NT2/D1 (cell line): ENCODE results near the gene TMC6.
"Not testable (repeated sequence)": the region's sequence is repeated elsewhere in the genome, so short reads cannot be mapped to it uniquely, and the experiment has no call there.

Source experiments
- DNase-seq: peaks from one replicate; pipeline ENCODE4 v3.0.0-alpha.2; 2011; ENCODE audit warnings: low read depth, low spot score
- H3K27me3 ChIP-seq: 2 replicates; pipeline ENCODE4 v1.6.0; 2011; ENCODE audit warnings: mild to moderate bottlenecking; ENCODE audit not compliant: insufficient read length, insufficient read depth
- H3K36me3 ChIP-seq: 2 replicates; pipeline ENCODE4 v1.6.1; 2011; ENCODE audit warnings: mild to moderate bottlenecking, low read length, mixed read lengths; ENCODE audit not compliant: insufficient read depth, insufficient read length
- H3K4me1 ChIP-seq: 2 replicates; pipeline ENCODE4 v1.5.1; 2011; ENCODE audit not compliant: insufficient read depth, insufficient read length
- H3K4me3 ChIP-seq: 2 replicates; pipeline ENCODE4 v1.5.1; 2011; ENCODE audit warnings: low read depth; ENCODE audit not compliant: insufficient read length
- H3K9ac ChIP-seq: 2 replicates; pipeline ENCODE4 v1.6.0; 2011; ENCODE audit warnings: low read depth; ENCODE audit not compliant: insufficient read length
- H3K9me3 ChIP-seq: 2 replicates; pipeline ENCODE4 v1.5.1; 2011; ENCODE audit warnings: mild to moderate bottlenecking, low read length; ENCODE audit not compliant: insufficient read depth
- SUZ12 ChIP-seq: IDR thresholded peaks from 2 replicates; pipeline ENCODE4 v1.6.1; 2011; ENCODE audit not compliant: insufficient read length, insufficient read depth; ENCODE audit errors: extremely low read depth
- YY1 ChIP-seq: IDR thresholded peaks from 2 replicates; pipeline ENCODE4 v1.6.1; 2011; ENCODE audit not compliant: insufficient read length, insufficient read depth
- ZNF274 ChIP-seq: IDR thresholded peaks from 2 replicates; pipeline ENCODE4 v1.6.1; 2011; ENCODE audit warnings: mild to moderate bottlenecking, low read depth, low read length

TMC6 gene

DNA sequence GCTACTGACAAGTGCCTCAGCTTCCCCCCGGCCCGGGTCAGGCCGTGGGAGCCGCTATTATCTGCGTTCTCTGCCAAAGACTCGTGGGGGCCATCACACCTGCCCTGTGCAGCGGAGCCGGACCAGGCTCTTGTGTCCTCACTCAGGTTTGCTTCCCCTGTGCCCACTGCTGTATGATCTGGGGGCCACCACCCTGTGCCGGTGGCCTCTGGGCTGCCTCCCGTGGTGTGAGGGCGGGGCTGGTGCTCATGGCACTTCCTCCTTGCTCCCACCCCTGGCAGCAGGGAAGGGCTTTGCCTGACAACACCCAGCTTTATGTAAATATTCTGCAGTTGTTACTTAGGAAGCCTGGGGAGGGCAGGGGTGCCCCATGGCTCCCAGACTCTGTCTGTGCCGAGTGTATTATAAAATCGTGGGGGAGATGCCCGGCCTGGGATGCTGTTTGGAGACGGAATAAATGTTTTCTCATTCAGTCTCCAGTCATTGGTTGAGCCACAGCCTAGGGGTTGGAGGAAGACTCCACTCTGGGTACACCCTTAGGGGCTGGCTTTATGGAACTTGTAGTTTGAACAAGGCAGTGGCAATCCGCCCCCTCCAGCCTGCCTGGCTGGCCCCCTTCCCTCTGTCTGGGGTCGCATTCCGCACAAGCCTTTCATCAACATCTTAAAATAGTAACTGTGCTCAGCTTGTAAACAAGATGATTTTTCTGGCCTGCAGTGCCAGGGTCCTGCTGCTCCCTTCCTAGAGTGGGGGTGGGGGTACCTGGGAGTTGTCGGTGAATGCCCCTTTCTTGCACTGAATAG lies 43.9 kb upstream of the TMC6 start:
- peaks cover 58% of the 10 kb centered on the region for H3K36me3 ChIP-seq
- no peak overlapping the region for H3K4me3 ChIP-seq
- no peaks in the 10 kb centered on the region for H3K27me3 ChIP-seq

DNA sequence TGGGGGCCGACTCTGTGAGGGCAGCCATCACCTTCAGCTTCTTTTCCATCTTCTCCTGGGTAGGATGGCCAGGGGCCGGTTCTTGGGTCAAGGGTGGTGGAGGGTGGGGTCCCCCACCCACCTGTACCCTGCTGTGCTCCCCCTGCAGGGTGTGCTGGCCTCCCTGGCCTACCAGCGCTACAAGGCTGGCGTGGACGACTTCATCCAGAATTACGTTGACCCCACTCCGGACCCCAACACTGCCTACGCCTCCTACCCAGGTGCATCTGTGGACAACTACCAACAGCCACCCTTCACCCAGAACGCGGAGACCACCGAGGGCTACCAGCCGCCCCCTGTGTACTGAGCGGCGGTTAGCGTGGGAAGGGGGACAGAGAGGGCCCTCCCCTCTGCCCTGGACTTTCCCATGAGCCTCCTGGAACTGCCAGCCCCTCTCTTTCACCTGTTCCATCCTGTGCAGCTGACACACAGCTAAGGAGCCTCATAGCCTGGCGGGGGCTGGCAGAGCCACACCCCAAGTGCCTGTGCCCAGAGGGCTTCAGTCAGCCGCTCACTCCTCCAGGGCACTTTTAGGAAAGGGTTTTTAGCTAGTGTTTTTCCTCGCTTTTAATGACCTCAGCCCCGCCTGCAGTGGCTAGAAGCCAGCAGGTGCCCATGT lies 43.2 kb upstream of the TMC6 start:
- H3K36me3 ChIP-seq, result peaks cover 55% of the 10 kb centered on the region
- peak overlapping the region; percentile 17 for H3K9ac ChIP-seq
- peaks cover 48% of the 10 kb centered on the region for H3K4me1 ChIP-seq
- H3K9me3 ChIP-seq, DNase-seq, H3K27me3 ChIP-seq, H3K4me3 ChIP-seq: not testable (repeated sequence)

More for the DNA sequence above, 43.9 kb upstream of the TMC6 start:
- Histone ChIP-seq H3K9ac (peak overlapping the region; percentile 58), H3K4me1 (peaks cover 48% of the 10 kb centered on the region), H3K9me3 (no peaks in the 10 kb centered on the region)
- TF ChIP-seq ZNF274 (no peak), YY1 (no peak), SUZ12 (no peak)
- no peak for DNase-seq

DNA sequence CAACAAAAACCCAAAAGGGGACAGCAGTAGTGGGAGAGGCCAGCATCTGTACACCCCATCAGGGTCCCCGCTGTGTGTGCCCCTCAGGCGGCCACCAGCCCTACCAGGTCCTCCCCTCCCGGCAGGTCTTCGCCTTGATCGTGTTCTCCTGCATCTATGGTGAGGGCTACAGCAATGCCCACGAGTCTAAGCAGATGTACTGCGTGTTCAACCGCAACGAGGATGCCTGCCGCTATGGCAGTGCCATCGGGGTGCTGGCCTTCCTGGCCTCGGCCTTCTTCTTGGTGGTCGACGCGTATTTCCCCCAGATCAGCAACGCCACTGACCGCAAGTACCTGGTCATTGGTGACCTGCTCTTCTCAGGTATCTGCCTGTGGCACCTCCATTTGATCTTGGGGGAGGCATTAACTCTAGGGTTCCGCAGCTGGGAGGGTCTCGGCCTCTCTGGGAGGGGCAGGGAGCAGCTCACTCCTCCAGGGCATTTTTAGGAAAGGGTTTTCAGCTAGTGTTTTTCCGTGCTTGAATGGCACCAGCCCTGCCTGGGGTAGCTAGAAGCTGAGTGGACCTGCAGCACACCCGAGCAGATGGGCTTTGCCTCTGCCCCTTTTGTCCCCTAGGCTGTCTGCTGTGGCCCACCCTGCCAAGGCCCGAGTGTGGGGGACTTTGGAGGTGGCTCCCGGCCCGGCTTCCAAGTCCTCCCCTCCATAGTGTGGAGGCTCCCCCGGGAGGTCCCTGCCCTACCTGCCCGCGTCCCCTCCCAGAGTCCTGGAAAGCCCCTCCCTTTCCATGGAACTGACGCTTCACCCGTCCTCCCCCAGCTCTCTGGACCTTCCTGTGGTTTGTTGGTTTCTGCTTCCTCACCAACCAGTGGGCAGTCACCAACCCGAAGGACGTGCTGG lies 42.4 kb upstream of the TMC6 start:
- Histone ChIP-seq H3K9ac (peak overlapping the region; percentile 17), H3K4me3 (no peak overlapping the region), H3K9me3 (no peaks in the 10 kb centered on the region), H3K4me1 (peaks cover 43% of the 10 kb centered on the region), H3K36me3 (peaks cover 48% of the 10 kb centered on the region), H3K27me3 (no peaks in the 10 kb centered on the region)
- TF ChIP-seq YY1 (no peak), ZNF274 (no peak), SUZ12 (no peak)
- no peak for DNase-seq

DNA sequence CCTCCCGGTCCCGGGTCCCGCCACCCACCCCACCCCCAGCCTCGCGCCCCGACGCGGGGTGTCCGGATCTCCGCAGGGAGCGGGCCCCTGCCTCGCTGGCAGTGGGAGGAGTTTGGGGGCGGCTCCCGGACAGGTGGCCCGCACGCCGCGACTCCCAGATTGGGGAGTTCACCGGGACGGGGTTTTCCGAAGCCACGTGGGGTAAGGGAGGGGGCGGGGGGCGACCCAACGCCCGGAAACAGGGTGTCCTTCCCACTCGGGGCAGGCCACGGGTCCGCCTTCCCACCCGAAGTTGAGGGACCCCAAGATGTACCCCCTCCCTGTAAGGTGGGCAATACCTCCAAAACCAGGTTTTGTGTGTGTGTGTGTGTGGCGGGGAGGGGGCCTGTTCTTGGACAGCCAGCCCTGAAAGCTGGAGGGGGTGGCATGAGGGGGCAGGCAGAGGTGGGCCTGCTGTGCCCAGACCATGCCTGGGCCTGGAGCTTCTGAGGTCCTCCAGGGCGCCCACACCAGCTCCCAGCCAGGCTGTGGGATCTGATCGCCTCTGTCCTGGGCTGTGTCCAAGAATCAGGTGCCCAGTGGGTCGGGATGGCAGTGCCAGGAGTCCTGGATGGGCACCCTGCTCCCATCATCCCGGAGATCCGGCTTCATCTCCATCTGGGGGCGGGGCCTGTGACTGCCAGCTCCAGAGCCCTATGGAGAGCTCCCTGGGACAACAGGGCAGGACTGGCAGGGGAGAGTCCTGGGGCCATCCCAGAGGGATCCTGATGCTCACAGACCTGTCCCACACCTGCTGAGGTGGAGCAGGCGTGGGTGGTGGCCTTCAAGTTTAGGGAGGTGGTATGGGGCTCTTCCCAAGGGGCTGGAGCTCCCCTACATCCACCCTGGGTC lies 40.6 kb upstream of the TMC6 start:
- no peaks in the 10 kb centered on the region for H3K9me3 ChIP-seq
- DNase-seq, result no peak
- H3K27me3 ChIP-seq, result no peaks in the 10 kb centered on the region
- H3K4me3 ChIP-seq, result peak overlapping the region; percentile 73
- TF ChIP-seq ZNF274, result no peak
- no peak for TF ChIP-seq SUZ12
- no peak for TF ChIP-seq YY1
- peaks cover 30% of the 10 kb centered on the region for H3K36me3 ChIP-seq
- H3K4me1 ChIP-seq, result peaks cover 33% of the 10 kb centered on the region
- H3K9ac ChIP-seq, result peak overlapping the region; percentile 86

DNA sequence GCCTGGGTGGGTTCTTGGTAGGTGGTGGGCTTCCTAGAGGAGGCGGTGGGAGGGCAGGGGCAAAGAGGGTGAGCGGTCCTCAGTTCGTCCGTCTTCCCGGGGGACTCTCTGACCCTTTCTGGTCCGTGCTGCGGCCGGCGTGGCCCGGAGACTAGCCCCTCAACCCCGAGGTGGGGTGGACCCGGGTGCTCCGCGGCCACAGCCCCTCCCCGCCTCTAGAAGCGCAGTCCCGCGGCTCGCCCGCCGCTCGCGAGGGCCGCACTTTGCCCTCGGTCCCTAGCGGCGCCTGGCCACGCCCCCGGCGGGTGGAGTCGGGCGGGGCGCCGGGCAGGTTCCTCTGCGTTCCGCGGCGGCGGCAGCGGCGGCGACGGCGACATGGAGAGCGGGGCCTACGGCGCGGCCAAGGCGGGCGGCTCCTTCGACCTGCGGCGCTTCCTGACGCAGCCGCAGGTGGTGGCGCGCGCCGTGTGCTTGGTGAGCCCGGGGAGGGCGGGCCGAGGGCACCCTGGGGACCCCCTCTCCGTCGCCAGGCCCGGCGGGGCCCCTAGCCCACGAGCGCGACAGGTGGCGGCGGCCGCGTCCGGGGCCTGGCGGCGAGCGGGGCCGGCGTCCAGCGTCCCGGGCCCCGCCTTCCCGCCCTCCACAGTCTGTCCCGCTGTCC lies 39.8 kb upstream of the TMC6 start, which contains the start of gene SYNGR2:
SYNGR2 (plus strand) TSS at position 340 of the 661 bp plus-strand sequence; CDS start at position 376, 36 bp downstream.
- peaks cover 23% of the 10 kb centered on the region for H3K36me3 ChIP-seq
- peaks cover 29% of the 10 kb centered on the region for H3K4me1 ChIP-seq
- peak within 1 kb of the TSS; percentile 86 for H3K9ac ChIP-seq
- no peaks in the 10 kb centered on the region for H3K9me3 ChIP-seq
- peak; percentile 61 for DNase-seq
- H3K27me3 ChIP-seq, result no peaks in the 10 kb centered on the region
- H3K4me3 ChIP-seq, result peak within 1 kb of the TSS; percentile 73
- TF ChIP-seq ZNF274 (no peak), YY1 (no peak), SUZ12 (no peak)

DNA sequence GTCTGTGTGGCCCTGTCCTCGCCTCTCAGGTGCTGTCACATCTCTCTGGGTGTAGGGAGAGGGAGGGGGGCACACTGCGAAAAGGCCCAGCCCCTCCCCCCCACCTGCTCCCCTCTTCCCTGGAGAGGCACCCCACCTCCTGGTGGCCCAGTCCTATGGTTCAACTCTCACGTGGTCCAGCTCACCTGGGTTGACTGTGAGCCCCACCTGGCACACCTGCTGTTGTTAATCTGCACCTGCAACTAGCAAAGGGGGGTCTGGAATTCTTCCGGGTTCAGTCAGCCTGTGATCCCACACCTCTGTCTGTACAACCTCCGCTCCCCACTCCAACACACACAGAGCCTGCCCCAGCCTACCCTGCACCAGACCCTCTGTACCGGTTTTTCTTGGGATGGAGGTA lies 37.9 kb upstream of the TMC6 start:
- H3K27me3 ChIP-seq, result no peaks in the 10 kb centered on the region
- peaks cover 9% of the 10 kb centered on the region for H3K36me3 ChIP-seq
- H3K9ac ChIP-seq, result no peak overlapping the region
- peaks cover 20% of the 10 kb centered on the region for H3K4me1 ChIP-seq
- H3K9me3 ChIP-seq, result no peaks in the 10 kb centered on the region
- no peak overlapping the region for H3K4me3 ChIP-seq
- no peak for DNase-seq
- no peak for TF ChIP-seq SUZ12
- TF ChIP-seq ZNF274, result no peak
- no peak for TF ChIP-seq YY1
